Fibroblast of villous mesenchyme (primary cell): ENCODE data around the gene PRDM15. TPM values are rescaled to one million over a fixed set of nuclear protein-coding genes. Genes with fewer than 3 reads are reported as not detected.
"Not testable (repeated sequence)": the region's sequence is repeated elsewhere in the genome, so short reads cannot be mapped to it uniquely, and the experiment has no call there.

Experiments used
- DNase-seq: peaks from one replicate; pipeline ENCODE4 v3.0.0-alpha.2; 2010; ENCODE audit warnings: low read depth
- H3K4me3 ChIP-seq: 2 replicates; pipeline ENCODE4 v1.5.1; 2011; ENCODE audit warnings: low read depth, mild to moderate bottlenecking, low read length
- total RNA-seq: library from RNA; depleted of rRNA; stranded (reverse); fragments of >200 nt; gene quantifications from 2 replicates; pipeline ENCODE4 v1.2.3, GENCODE V29; 2012
- TF ChIP-seq, protein P1 (sequence below): IDR thresholded peaks from 2 replicates; pipeline ENCODE4 v1.5.1; 2012; ENCODE audit warnings: low read depth, mild to moderate bottlenecking, low read length; ENCODE audit not compliant: insufficient read depth

PRDM15 gene
- total RNA-seq, 1 donor = 5.2 TPM

DNA sequence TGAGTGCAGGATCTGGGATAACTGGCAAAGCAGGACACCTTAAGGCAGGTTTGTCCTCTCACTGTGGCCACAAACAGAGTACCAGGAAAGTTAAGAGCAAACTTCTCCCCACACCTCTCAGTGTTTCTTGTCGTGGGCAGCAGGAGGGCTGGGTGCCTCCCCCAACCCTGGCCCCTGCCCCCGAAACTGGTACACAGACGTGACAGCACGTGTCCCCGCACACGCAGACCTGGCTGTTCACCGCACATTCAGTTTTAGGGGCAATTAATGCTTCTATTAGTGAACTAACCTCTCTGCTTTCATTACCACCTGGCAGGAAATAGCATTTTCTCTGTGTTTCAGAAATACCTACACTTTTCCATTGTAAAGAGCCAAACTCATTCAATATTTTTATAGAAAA is 79.4 kb downstream of the PRDM15 start:
- no peak for DNase-seq
- TF ChIP-seq, protein P1, sequence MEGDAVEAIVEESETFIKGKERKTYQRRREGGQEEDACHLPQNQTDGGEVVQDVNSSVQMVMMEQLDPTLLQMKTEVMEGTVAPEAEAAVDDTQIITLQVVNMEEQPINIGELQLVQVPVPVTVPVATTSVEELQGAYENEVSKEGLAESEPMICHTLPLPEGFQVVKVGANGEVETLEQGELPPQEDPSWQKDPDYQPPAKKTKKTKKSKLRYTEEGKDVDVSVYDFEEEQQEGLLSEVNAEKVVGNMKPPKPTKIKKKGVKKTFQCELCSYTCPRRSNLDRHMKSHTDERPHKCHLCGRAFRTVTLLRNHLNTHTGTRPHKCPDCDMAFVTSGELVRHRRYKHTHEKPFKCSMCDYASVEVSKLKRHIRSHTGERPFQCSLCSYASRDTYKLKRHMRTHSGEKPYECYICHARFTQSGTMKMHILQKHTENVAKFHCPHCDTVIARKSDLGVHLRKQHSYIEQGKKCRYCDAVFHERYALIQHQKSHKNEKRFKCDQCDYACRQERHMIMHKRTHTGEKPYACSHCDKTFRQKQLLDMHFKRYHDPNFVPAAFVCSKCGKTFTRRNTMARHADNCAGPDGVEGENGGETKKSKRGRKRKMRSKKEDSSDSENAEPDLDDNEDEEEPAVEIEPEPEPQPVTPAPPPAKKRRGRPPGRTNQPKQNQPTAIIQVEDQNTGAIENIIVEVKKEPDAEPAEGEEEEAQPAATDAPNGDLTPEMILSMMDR = no peak
- no peak overlapping the region for H3K4me3 ChIP-seq

DNA sequence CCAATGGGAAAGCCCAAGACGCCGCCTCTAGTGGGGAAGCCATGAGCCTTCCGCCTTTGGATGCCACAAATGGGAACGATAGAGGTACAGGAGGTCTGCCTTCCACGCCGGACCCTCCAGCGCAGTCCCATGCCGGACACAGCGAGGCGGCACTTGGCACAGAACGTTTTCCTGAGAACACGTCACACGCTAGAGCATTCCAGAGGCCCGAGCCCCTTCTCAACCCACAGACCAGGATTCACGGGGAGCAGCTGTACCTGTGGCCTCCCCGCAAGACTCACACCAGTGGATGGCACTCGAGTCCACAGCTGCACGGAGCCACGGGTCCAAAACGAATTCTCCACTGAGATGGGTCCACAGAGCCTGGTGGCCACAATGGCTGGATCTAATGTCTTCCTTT is 80.8 kb downstream of the PRDM15 start:
- H3K4me3 ChIP-seq = no peak overlapping the region
- DNase-seq = no peak
- TF ChIP-seq, protein P1 = no peak

DNA sequence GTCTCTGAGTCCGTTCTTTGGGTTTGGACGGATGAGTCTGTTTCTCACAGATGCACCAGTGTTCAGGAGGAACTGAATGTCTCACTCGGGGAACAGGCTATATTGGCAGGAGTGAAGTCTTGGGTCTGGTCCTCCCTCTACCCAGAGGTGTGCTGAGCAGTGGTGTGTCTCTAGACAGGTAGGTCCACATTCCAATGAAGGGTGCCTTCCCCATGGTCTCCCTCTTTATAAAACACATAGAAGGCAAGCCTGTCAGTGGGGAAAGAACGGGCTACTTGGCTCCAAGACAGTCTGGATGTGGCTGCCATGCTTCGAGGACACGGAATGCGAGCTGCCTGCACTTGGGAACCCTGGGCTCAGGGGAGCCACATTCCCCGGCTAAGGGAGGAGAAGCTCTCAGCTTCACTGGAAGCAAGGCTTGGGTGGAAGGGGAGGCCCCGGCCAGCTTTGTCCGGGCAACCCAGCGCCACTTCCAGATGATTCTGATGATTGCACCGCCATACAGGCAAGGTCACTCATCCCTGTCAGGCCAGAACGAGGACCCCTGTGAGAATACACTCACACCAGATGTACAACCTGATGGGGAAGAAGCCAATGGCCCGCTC is 82.6 kb downstream of the PRDM15 start:
- no peak for DNase-seq

DNA sequence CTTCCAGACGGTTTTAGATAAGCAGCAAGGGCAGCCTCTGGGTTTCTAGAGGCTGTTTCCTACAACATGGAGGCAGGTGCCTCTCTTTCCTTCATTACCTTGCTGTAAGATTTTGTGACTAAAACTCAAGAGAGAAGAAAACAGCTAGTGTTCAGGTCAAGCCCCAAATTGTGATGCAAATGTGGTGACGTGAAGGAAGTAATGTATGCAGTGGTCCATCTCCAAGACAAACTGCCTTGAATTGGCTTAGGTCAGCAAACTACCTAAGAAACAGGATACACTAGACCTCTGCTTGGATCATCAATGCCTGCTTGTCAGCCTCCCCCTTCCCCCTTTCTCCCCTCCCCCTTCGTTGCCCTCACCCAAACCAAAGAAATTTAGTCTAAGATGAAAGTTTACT is 83.4 kb downstream of the PRDM15 start:
- TF ChIP-seq, protein P1 = no peak
- H3K4me3 ChIP-seq = no peak overlapping the region
- no peak for DNase-seq

More for the DNA sequence above, 82.6 kb downstream of the PRDM15 start:
- no peak overlapping the region for H3K4me3 ChIP-seq
- TF ChIP-seq, protein P1 = no peak

DNA sequence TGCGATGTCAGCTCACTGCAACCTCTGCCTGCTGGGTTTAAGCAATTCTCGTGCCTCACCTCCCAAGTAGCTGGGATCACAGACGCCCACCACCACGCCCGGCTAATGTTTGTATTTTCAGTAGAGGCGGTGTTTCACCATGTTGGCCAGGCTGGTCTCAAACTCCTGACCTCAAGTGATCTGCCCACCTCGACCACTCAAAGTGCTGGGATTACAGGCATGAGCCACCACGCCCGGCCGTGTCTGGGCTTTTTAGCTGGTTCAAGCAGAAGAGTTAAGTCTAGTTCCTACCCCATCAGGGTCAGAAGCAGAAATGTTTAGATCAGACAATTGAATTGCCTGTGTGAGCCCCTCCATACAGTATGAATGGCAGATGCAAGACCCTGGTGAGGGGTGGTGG is 84.5 kb downstream of the PRDM15 start:
- no peak overlapping the region for H3K4me3 ChIP-seq
- TF ChIP-seq, protein P1 = no peak
- DNase-seq = no peak

DNA sequence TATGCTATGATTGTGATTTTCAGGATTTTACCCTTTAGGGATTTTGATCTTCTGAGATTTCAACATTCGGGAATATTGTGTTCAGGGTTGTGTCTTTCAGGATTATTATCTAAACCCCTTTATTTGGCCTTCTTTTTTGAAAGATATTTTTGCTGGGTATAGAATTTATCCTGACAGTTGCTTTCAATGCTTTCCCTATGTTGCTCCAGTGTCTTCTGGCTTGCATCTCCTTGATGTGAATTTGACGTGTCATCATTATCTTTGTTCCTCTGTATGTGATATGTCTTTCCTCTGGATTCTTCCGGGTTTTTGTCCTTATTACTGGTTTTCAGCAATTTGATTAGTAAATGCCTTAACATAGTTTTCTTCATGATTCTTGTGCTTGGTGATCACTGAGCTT is 86.4 kb downstream of the PRDM15 start:
- TF ChIP-seq, protein P1 = no peak
- DNase-seq = no peak
- H3K4me3 ChIP-seq = no peak overlapping the region

DNA sequence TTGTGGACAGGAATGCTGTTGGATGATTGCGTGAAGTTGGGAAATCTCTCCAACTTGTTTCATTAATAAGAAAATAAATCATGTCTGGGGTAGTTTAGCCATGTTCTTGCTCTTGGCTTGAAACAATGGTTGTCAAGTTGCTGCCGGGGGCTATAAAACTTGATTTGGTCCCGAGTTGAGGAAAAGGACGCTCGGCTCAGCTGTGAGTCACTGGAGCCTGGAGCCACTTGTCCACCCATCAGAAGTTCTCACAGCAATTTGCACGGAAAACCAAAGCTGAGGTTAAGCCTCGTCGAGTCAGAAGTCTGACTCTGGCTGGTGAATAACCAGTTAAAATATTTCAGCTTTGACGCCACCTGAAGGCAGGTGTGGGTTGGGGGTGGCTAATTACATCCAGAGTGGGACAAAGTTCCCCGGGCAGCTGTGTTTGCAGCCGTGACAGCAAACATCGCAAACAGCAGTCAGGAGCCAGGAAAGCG is 92.6 kb downstream of the PRDM15 start:
- H3K4me3 ChIP-seq = no peak overlapping the region
- DNase-seq = peak; percentile 75
- TF ChIP-seq, protein P1 = no peak

DNA sequence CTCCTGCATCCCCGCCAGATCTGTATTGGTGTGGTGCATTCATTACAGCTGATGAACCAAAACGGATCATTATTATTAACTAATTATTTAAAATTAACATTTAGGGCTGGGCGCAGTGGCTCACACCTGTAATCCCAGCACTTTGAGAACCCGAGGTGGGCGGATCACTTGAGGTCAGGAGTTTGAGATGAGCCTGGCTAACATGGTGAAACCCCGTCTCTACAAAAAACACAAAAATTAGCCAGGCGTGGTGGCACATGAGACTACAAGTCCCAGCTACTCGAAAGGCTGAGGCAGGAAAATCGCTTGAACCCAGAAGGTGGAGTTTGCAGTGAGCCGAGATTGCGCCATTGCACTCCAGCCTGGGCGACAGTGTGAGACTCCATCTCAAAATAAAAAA is 93.9 kb downstream of the PRDM15 start:
- not testable (repeated sequence) for H3K4me3 ChIP-seq, DNase-seq
